HG02763 (cell line): Measurements from ENCODE around the gene RIPOR2.

Experiments used
- ATAC-seq: cut with Tn5 transposase; IDR thresholded peaks from one replicate; pipeline ENCODE4 v1.9.1; 2021; ENCODE audit warnings: mild to moderate bottlenecking, moderate library complexity; ENCODE audit not compliant: unreplicated experiment

The RIPOR2 gene, protein sequence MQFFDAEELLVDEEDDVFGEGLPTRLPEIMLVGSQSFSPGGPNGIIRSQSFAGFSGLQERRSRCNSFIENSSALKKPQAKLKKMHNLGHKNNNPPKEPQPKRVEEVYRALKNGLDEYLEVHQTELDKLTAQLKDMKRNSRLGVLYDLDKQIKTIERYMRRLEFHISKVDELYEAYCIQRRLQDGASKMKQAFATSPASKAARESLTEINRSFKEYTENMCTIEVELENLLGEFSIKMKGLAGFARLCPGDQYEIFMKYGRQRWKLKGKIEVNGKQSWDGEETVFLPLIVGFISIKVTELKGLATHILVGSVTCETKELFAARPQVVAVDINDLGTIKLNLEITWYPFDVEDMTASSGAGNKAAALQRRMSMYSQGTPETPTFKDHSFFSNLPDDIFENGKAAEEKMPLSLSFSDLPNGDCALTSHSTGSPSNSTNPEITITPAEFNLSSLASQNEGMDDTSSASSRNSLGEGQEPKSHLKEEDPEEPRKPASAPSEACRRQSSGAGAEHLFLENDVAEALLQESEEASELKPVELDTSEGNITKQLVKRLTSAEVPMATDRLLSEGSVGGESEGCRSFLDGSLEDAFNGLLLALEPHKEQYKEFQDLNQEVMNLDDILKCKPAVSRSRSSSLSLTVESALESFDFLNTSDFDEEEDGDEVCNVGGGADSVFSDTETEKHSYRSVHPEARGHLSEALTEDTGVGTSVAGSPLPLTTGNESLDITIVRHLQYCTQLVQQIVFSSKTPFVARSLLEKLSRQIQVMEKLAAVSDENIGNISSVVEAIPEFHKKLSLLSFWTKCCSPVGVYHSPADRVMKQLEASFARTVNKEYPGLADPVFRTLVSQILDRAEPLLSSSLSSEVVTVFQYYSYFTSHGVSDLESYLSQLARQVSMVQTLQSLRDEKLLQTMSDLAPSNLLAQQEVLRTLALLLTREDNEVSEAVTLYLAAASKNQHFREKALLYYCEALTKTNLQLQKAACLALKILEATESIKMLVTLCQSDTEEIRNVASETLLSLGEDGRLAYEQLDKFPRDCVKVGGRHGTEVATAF

DNA sequence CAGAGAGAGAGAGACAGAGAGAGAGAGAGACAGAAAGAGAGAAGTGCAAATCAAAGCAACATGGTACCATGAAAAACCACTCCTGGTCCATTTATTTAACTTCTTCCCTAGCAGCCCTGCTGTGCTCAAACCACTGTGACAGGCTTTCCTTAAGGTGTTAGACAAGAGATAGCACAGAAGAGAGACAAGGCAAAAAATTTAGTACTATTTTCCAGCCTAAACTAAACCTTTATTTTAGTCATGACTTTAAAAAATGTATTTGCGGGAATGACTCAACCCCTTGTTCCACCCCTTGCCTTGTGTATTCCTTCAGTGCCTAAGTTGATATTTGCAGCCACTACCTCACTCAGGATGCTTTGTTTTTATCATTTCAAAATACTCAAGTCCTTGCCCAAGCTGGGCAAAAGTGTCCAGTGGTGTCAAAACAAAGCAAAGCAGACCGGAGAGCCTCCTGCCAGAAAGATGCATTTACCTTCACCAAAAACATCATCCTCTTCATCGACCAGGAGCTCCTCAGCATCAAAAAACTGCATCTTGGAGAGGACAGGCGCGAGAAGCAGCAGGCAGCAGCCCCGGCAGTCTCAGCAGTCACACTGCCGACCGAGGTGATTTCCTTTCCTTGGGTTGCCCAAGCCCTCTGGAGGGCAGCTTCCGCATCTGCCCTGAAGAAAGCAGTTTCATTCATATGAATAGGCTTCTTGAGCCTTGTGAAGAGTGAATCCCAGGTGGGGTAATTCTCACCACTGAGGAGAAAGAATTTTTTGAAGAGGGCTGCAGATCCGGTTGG, at the start of gene RIPOR2:
RIPOR2 (minus strand) TSS at position 595 of the 787 bp plus-strand sequence; CDS start at position 533, 62 bp downstream.
- no peak for ATAC-seq

DNA sequence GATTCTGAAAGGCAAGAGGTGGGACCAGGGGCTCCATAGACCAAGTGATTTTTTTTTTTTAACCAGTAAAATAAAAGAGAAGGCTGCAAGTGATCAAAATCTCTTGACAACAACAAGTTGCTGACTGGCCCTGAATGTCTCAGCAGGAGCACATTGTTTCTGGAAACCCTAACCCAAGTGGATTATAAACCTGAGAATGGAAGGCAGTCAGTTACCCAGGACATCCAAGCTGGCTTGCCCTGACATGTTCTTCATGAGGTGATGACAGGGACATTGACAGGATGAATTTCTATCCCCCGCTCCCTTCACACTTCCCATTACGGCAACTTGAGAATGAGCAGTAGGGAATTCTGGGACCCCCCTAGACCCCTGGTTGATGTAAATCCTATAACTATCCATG, 49.6 kb upstream of the RIPOR2 start:
- ATAC-seq, result no peak

DNA sequence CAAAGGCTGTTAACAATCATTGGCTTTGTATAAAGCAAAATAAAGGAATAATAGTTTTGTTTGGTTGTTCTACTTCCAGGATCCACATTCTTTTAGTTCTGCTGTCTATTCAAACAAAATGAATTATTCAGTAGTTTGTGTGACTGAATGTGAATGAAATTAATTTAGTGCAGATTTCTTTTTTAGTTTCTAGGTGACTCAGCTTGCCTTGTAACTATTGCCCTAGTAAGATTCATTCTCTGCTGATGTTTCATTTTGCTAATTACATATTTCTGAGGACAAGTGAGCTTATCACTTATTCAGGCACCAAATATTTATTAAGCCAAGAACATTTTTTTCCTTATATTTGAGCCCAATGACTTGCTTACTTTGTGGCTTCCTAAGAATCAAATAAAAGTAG, 46.5 kb upstream of the RIPOR2 start:
- no peak for ATAC-seq

DNA sequence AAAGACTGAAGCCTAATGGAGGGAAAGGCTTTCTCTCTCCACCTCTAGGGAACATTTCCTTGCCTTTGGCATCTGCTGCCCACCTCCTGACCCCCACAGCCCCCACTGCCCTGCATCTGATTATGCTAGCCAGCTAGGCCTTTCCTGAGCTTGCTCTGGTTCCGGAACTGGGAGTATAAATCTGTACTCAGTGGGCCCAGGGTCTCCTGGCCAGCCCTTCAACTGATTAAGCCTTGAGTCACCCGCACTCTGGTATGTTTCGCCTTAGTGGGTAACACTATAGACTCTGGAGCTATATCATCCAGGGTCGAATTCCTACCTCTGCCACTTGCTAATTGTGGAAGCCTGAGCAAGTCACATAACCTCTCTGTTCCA, 45.6 kb upstream of the RIPOR2 start:
- no peak for ATAC-seq

DNA sequence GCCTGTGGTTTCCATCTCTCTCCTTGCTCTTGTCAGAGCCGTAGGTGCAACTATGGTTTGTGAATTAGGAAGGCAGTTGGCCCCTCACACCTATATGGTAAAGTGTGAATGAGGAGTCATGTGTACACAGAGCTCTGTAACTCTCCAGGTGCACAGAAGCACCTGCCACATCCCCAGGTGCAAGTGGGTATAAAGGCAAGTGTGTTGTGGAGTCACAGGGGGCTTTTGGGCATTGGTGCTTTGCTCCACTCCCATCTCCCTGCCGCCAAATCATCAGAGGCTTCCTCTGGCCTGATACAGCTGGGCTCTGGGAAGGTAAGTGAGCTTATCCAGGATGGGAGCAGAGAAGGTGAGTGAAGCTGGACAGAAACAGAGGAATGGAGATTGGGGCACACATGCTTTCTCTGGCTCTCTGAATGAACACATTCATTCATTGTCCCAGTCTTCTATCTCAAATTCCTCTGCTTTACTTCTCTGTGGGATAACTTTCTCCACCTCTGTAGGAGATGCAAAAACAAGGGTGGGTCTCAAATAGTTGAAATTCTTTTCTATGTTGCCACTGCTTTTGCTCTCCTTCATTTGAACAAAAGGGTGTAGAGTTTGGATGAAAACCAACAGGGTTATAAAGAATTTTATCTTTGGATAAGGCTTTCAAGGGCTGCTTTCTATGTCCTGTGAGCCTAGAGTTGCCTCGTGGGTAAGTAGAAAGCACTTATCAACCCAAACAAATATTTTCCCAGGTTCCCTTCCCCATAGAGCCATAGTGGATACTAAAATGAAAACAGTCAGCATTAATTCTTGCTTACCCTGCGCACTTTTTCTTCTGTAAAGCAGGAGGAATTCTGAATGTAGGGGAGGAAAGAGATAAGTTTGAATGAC, 45.0 kb upstream of the RIPOR2 start:
- no peak for ATAC-seq

DNA sequence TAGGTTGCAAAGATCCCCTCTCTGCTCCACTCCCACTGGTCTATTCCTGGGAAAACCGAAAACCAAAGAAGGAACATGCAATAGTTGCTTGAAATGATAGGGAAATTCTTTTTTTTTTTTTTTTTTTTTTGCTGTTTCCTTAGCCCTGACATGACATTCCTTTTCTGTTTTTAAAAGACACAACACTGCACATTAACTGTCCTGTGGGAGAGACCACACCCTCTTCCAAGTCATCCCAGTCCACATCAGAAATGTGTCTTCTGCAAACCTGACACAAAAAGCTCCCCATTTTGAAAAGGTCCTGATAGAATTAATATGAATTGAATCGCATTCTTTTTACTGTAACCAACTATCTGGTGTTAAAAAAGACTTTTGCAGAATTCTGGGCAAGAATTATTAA, 43.4 kb upstream of the RIPOR2 start:
- ATAC-seq, result no peak

DNA sequence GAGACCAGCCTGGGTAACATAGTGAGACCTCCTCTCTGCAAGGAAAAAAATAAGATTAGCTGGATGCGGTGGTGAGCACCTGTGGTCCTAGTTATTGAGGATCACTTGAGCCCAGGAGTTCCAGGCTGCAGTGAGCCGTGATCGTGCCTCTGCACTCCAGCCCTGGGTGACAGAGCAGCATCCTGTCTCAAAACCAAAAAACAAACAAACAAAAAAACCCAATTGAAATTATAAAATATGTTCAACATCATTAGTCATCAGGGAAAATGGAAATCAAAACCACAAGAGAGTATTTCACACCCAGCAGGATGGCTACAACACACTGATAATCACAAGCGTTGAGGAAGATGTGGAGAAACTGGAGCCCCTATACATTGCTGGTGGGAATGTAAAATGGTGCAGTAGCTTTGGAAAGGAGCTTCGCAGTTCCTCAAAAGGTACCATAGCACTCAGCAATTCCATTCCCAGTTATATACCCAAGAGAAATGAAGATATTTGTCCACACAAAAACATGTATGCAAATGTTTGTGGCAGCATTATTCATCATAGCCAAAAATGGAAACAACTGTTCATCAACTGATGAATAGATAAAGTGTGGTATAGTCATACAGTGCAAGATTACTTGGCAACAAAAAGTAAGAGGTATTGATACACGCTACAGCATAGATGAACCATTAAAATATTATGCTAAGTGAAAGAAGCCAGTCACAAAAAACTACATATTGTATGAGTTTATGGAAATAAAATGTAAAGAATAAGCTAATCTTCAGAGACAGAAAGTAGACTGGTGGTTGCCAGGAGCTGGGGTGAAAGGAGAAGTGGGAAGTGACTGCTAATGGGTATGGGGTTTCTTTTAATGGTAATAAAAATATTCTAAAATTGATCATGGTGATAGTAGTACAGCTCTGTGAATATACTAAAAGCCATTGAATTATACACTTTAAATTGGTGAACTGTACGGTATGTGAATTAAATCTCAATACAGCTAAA, 38.7 kb upstream of the RIPOR2 start:
- ATAC-seq, result no peak

DNA sequence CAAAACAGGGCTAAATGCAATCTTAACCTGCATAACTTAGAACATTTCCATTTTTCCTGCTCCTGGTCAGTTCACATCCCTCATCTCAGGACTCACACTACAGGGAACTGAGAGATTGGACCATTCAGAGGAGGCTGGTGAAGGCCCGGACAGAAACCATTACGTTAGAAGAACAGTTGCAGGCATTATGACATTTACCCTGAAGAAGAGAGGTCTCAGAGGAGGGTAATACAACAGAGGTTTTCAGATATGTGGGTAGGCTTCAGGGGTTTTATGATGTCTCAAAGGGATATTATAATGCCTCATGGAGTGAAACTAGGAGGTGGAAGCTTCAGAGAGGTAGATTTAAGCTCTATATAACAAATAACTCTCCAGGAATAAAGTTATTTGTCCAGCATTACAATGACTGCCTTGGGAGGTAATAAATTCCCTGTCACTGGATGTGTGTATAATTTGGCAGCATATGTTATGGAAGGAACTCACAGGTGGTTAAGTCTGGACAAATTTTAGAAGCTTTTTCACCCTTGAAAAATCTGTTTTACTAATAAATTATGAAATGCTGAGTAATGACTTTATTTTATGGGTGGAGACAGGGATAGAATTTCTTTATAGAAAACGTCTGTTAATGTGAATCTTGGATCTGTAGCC, 36.7 kb upstream of the RIPOR2 start:
- ATAC-seq, result no peak

DNA sequence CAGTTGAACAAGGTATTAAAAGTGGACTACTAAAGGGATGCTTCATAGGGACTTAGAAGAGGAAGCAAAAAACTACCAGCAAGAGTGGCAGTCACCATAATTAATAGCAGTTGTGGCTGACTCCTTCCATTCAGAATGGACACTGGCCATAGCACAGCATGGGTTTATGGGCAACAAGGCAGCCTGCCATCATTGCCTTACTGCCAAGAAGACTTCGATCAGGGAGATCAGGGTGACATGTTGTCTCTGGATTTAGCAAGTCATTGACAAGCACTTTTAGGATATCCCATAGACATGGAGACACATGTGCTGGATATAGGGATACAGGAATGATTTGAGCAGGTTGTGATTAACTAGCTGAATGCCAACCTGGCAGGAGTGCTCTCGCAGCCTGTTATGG, 35.3 kb upstream of the RIPOR2 start:
- no peak for ATAC-seq

DNA sequence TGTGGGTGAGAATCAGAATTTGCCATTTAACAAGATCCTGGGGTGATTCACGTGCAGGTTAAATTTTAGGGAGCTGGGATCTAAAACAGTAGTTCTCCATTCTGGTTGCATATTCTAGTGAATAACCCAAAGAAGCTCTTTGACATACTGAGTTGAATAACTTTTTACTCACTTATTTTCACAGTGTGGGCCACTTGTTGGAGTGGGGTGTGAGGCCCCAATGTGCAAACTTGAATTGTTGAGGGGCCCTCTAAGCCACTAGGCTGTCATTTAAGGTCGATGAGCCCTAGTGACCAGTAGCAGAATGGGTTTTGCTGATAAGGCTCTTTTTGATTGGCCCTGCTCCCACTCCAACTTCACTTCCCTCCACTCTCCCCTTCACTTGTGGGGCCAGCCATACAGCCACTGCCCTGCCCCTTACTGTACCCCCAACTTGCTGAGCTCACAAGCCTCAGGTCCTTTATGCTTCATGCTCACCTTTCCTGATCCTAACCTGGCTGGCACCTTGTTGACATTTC, 33.6 kb upstream of the RIPOR2 start:
- no peak for ATAC-seq

DNA sequence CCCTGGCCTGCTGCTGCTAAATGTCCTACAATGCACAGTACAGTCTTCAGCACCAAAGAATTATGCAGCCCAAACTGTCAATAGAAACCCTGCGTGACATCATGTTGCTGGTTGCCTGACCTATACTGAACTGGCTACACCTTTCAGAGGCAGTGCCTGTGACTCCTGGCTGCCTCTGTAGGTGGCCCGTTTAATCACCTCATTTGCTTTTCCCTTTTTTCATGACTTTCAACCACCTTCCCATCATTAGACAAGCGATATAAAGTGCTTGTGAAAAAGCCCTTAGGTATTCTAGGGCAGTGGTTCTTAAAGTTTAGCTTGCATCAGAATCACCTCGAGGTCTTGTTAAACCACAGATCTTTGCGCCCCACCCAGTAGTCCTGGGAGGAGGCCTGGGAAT, 33.0 kb upstream of the RIPOR2 start:
- ATAC-seq, result no peak

DNA sequence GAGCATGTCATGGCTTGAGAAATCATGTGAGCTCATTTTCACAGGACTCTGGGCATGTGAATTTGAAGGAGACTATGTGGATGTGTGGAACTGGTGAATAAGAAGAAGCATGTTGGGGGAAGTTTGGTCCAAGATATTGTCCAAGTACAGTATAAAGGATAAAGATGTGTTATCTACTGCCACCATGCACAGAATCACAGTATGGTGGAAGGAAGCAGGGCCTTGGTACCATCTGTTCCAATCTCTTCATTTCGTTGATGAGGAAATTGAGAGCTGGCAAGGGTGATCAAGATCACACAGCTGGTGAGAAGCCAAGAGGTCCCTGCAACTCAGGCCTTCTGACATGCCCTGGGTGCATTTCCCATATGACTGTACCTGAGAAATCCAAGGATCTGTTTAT, 31.5 kb upstream of the RIPOR2 start:
- no peak for ATAC-seq

DNA sequence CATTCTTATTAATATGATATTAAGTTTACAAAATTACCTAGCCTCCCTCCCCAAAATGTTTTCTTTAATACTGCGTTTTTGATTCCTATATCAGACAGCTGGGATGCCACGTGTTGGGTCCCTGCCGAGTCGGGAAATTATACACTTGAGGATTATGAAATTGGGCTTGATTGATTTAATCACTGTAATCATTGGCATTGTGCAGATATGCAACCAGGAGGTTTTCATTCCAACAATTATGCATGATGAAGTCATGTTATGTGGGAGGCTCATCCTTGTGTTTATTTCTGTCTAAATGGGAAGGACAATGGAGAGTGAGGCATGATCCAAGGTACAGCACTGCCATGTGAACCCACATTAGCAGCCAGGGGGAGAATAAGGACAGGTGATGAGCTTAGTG, 30.6 kb upstream of the RIPOR2 start:
- ATAC-seq, result no peak

DNA sequence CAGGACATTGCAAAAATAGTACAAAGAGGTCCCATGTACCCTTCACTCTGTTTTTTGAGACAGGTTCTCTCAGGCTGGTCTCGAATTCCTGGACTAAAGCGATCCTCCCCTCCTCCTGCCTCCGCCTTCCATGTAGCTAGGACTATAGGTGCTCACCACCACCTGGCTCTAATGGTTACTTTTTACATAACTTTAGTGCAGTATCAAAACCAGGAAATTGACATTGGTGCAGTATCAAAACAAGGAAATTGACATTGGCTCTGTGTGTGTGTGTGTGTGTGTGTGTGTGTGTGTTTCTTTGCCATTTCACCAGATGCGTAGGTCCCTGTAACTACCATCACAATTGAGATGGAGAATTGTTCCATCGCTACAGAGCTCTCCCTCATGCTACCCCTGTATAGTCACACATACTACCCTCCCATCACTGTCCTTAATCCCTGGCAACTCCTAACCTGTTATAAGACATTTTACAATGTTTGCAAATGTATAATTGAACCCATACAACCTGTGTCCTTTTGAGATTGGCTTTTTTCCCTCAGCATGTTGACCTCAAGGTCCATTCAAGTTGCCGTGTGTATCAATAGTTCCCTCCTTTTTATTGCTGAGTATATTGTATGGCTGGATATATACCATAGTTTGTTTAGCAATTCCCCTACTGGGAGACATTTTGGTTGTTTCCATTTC, 28.3 kb upstream of the RIPOR2 start:
- no peak for ATAC-seq

DNA sequence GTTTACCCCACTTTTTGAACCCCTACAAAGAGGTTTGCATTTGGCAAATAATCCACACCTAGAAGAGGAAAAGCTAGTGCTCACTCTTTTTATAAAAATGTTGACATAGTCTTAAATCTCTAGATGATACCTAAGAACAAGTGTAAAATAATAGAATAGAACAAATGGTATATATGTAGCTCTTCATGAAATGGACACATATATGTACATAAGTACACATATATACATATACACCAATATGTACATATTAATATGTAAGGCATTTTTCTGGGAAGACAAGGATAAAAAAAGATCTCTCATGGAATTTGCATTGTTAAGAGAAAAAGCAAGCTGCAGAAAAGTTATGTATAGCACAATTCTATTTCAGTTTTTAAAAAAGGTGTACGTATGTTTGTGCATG, 27.6 kb upstream of the RIPOR2 start:
- ATAC-seq, result no peak

DNA sequence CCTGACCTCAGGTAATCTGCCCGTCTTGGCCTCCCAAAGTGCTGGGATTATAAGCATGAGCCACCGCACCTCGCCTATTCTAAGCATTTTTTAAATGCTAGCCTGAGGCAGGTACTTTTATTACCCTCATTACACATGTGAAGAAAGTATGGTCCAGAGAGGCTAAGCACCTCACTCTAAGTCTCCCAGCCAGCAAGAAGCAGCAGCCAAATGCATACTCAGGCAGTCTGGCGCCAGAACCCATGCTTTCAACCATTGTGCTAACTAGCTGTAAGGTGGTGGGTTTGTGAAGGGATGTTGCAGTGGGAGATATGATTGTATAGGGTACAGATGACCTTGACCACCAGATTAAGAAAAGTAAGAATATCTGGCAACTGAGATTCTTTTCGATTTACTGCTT, 26.1 kb upstream of the RIPOR2 start:
- ATAC-seq, result no peak

DNA sequence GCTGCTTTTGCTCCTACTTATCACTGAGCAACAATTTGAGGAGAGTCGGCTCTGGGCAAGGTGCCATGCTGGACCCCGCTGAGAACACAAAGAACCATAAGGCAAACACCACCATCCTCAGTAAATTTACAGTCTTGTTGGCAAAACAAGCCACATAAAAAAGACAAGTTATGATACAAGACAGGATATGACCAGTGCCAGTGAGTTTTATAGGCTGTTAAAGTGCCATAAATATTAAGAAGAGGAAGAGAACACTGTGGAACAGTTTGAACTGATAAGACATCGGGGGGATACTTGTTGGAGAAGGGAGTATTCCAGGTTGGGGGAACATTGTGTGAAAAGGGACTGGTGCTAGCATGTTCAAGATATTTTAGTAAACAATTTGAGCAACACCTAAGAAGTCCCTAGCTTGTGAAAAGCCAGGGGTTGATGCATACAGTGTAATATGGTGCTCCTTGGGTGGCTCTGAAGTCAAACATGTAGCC, 25.3 kb upstream of the RIPOR2 start:
- no peak for ATAC-seq
